Activated T-cell treated with anti-CD3 and anti-CD28 coated beads for 1 hour (primary cell): ENCODE data around the gene ZNF541.

Experiments used
- DNase-seq: peaks from one replicate; pipeline ENCODE4 v3.0.0-alpha.2; 2020; ENCODE audit warnings: low read depth

Gene ZNF541, protein sequence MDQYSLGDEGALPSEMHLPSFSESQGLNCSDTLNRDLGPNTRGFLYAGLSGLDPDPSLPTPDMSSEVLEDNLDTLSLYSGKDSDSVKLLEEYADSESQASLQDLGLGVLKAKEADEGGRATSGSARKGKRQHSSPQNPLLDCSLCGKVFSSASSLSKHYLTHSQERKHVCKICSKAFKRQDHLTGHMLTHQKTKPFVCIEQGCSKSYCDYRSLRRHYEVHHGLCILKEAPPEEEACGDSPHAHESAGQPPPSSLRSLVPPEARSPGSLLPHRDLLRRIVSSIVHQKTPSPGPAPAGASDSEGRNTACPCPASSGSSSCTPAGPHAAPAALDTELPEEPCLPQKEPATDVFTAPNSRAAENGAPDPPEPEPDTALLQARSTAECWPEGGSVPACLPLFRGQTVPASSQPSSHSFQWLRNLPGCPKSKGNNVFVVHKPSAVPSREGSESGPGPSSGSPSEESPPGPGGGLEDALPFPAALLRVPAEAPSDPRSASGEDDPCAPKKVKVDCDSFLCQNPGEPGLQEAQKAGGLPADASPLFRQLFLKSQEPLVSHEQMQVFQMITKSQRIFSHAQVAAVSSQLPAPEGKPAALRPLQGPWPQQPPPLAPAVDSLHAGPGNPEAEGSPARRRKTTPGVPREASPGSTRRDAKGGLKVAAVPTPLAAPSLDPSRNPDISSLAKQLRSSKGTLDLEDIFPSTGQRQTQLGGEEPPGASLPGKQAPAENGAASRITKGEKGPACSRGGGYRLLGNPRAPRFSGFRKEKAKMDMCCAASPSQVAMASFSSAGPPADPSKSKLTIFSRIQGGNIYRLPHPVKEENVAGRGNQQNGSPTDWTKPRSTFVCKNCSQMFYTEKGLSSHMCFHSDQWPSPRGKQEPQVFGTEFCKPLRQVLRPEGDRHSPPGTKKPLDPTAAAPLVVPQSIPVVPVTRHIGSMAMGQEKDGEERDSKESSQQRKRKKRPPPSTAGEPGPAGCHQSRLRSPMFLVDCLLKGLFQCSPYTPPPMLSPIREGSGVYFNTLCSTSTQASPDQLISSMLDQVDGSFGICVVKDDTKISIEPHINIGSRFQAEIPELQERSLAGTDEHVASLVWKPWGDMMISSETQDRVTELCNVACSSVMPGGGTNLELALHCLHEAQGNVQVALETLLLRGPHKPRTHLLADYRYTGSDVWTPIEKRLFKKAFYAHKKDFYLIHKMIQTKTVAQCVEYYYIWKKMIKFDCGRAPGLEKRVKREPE (N-terminal part only)

DNA sequence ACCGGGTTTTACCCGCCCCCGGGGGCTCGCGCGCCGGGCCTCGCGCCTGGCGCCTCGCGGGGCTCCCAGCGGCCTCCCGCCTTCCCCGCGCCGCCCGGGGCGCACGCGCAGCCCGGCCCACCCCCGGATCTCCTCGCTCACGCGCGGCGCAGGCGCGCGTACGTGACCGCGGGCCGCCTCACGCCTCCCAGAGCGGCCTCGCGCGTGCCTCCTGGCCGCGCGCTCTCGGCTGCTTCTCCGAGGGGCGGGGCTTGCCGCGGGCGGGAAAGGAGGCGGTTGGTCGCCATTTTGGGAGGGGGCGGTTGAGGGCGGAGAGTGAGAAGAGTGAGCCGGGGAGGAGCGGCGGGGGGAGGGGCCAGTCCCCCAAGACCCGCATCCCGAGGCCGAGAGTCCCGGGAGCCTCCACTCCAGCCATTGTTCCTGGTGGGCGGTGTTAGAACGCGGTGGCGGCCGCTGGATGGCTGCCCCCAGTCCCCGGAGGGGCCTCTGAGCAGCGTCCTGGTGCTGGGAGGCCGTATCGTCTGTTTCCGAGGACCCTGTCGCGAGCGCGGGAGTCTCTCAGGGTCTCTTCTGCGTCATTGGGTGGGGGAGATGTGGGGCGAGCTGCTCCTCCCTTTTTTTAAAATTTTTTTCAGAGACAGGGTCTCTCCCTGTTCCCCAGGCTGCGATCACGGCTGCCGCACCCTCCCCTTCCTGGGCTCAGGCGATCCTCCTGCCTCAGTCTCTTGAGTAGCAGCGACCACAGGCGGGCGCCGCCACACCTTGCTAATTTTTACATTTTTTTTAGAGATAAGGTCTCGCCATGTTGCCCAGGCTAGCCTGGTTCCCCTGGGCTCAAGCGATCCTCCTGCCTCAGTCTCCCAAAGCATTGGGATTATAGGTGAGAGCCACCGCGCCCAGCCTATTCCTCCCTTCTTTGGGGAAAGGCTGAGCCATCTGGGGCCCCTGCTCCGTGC lies at the start of gene ZNF541:
ZNF541 (minus strand) TSS at position 78 of the 956 bp plus-strand sequence. CDS start 17,292 bp downstream, outside the sequence.
- peak; percentile 82 for DNase-seq

DNA sequence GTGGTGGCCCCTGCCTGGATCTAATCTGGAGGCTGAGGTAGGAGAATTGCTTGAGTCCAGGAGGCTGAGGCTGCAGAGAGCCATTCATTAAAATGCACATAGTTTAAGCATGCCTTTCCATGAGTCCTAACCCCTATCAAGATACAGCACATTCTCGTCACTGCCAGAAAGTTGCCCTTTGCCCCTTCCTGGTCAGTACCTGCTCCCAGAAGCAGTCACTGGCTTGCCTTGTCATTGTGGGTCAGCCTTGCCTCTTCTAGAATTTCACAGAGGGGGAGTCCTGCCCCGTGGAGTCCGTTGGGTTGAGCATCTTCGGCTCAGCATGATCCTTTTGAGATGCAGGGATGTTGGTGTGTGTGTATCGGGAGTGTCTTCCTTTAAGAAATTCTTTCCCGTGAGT lies 46.8 kb upstream of the ZNF541 start:
- no peak for DNase-seq

DNA sequence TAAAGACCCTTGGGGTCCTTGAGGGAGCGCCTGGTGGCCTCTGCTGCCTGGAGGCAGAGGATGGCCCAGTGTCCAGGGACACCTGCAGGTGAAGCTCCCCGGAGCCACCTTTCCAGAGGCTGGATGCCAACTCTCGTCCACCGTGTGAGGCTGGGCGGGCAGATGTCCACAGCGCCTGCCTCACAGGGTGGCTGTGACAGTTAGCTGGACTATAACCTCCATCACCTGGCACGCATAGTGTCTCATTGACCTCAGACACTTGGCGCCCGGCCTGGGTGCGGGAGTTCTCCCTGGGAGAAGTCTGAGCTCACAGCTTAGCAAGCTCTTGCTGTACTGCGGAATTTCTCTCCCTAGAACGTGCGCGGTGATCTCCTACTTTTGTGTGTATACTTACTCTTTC lies 45.8 kb upstream of the ZNF541 start:
- DNase-seq: no peak

DNA sequence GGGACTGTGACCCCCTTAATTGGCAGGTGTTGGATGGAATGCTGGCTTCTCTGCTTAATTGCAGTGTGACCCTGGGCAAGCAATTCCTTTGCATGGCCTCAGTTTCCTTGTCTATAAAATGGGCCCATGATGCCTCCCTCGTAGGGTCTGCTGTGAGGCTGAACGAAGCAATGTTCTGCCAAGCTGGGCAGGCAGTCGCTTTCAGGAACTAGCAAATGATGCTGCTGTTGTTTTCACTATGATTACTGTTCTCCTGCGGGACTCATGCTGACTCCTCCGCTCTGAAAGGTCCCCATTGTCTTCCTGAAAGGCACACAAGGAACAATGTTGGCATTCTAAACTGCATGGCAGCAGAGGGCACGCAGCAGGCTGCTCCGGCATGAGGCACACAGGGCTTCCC lies 42.8 kb upstream of the ZNF541 start:
- no peak for DNase-seq

DNA sequence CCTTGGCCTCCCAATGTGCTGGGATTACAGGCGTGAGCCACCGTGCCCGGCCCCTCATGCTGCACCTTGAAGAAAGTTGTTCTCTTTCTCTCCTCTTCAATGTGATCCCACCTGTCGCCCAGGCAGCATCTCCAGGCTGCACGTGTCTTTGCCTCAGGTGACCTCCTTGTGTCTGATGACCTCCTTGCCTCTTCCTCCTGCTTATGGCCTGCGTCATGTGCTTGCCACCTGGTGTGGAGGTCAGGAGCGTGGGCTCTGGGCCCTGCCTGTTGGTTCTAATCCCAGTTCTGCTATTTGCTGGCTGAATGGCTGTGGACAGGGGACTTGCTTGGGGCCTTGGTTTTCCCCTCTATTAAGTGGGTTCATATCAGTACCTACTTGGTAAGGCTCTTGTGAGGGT lies 42.3 kb upstream of the ZNF541 start:
- DNase-seq: no peak

DNA sequence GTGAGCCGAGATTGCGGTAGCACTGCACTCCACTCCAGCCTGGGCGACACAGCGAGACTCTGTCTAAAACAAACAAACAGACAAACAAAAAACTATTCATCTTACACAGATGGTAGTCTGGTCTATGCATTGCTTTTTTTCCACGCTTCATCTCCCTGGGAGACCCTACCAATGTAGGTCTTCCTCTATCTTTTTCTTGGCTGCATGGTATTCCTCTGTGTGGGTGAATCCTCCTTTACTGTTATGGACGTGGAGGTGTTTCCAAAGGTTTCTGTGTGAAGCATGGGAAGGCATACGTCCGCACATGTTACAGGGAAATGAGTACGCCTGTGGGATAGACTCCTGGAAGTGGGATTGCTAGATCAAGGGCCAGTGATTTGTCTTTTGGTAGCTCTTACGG lies 41.6 kb upstream of the ZNF541 start:
- DNase-seq: no peak

DNA sequence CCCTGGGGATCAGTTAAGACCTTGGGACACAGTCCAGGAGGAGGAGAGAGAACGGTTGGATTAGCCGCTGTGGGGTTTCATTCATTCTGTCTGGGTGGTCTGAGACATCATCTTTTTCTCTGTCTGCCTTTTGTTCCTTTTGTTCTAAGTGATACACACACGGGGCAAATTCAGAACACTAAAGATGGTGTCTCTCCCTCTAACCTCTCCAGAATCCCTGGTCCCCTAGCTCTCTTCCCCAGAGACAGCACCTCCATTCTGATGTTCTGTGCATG lies 41.0 kb upstream of the ZNF541 start:
- no peak for DNase-seq

DNA sequence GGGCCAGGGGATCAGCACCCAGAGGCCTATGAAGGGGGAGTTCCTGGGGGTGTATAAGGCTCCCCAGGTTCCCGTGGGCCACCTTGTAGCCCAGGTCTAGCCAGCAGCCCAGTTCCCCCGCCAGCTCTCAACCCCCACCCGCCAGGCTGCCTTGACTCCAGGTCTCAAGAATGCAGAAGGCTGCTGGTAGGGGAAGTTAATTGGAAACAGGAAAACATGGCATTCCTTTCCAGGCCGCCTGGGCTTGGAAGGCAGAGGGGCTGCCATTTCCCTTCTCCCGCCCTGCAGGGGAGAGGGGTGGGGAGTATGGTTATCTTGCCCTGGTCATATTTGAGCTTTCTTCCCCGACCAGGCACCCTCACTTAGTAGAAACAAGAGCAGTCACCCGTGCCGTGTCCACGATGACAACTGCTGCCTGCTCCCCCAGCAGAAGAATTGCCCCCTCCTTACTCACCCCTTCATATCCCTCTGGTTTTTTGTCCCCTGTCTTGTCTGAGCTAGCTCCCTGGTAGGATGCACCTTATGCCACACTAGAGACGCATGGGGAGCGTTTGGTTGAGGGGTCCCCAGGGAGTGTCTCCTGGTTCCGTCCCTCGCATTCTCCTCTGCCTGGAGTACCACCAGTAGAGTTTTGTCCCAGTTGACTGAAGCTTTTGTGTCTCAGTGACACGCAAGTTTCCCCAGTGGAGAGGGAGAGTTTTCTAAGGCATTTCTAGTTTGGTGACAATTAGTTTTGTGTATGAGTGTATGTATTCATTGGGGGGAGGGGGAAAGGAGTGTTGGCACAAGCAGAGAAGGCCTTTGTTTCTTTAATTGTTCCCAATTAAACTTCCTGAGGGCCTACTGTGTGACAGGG lies 40.4 kb upstream of the ZNF541 start:
- DNase-seq: no peak

DNA sequence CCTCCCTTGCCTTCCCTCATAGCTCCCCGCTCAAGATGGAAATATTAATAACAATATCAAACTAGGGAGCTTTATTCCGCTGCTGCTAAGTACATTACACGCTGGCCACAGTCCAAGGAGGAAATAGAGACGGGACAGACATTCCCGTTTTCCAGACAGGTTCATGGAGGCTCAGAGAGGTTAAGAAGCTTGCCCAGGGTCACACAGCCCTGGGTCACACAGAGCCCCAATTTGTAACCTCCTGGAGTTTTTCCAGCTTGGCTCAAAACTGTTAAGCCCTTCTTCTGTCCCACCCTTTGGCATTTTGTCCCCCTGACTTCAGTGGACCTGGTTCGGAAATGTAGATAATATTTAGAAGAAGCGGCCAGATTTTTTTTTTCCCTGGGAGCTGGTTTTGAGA lies 38.0 kb upstream of the ZNF541 start:
- no peak for DNase-seq

DNA sequence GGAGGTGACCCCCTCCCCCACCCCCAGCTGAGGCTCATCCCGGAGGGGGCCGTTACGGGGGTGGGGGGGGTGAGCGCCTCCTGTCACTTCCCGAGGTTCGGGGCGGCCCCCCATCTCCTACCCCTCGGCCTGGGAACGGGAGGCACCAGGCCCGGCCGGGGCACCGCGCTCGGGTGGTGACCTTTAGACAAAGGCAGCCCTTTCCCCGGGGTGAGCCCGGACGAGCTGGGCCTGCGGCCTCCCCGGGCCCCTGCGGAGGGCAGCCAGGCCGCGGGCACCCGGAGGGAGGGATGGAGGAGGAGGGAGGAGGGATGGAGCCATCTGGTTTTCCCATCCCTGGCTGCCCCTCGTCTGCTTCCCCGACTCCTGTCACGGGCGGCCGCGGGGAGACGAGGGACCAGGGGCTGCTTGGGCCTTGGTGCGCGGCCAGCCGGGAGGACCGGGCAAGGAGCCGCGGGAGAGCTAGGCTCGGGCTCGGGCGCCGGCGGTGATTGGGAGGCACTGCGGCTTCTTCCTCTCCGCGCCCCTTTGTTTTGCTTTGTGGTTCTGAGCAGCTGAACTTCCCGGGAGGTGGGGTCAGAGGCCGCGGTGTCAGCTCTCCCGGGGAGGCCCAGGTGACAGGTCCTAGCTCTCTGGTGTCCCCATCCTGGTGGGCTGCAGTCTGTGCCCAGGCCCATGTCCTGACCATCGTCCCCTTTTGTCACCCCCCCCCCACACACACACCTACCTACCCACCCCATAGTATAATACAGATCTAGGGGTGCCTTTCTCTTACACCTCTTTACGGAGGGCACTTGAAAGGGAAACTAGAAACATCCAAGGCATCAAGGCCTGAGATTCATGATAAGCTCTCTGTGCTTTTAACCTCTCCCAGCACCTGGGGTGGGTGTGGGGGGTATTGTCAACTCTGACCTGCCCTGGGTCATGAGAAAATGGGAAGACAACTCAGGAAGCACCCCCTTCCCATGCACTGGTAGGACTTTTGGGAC lies 37.3 kb upstream of the ZNF541 start:
- peak; percentile 40 for DNase-seq

DNA sequence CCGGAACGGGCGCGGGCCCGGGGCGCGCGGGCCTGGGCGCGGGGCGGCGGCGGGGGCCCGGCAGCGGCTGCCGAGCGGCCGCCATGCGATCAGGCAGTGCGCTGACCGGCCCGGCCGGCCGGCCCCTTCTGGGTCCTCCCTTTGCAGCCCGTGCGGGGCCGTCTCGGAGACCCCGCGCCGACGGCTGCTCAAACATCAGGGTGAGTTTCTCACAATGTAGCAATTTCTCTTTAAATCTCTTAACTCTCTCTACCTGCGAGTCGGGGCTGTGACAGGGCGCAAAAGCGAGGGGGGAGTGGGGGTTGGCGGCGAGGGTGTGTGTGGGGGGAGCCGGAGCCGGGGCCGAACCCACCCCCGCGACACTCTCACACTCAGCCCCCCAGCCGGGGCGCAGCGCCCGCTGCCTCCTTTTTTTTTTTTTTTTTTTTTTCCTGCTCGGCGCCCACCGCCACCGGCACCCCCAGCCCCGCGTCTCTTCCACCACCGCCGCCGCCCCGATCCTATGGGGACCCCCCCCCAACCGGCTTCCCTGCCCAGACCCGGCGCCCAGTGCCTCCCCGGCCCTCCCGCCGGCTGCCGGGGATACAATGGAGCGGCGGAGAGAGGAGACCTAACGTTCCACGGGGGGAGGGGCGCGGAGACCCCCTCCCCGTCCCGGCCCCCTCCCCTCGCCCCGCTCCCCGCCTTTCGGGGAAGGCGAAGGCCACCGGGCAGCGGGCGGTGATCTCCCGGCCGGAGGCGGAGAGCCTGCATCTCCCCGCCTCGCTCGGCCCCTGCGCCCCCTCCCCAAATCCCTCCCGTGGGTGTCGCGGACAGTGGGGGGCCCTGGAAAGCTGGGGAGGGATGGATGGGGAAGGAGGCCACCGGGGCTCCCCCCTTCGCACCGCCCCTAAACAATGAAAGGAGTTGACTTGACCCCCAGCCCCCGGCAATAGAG lies 36.3 kb upstream of the ZNF541 start, which contains the start of gene BICRA:
BICRA (plus strand) TSS at position 166 of the 937 bp plus-strand sequence. CDS start 64,441 bp downstream, outside the sequence.
- DNase-seq: peak; percentile 78

DNA sequence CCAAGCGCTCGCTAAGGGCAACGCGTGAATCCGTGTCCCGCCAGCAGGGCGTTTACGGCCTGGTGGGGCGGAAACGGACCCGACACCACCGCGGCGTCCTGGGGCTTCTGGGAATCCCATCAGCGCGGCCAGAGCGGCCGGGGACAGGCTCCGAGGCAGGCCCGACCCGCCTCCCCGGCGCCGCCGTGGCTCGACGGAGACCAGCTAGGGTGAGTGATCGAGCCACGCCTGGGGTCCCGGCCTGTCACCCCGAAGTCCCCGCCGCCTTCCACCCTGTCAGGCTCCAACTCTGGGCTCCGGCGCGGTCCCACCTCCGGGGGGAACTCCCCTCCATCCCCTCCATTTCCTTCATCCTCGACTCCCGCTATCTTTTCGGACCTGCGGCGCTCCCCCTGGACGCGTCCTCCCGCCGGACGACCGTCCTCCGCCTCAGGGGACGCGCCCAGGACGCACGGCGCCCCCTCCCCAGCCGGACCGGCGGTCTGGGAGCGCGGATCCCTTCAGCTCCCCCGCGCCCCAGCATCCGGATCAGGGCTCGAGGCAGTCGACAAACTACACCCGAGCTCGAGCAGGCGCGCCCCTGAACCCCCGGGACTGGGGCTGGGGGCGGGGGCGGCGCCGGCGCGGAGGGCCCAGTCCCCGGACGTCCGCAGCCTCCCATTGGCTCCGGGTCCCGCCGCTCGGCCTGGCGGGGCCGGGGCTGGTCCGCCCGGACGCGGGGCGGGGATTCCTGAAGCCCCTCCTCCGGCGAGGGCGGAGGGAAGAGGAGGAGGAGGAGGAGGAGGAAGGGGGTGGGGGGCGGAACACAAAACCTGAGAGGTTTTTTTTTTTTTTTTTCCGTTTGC lies 35.3 kb upstream of the ZNF541 start:
- DNase-seq: peak; percentile 95

DNA sequence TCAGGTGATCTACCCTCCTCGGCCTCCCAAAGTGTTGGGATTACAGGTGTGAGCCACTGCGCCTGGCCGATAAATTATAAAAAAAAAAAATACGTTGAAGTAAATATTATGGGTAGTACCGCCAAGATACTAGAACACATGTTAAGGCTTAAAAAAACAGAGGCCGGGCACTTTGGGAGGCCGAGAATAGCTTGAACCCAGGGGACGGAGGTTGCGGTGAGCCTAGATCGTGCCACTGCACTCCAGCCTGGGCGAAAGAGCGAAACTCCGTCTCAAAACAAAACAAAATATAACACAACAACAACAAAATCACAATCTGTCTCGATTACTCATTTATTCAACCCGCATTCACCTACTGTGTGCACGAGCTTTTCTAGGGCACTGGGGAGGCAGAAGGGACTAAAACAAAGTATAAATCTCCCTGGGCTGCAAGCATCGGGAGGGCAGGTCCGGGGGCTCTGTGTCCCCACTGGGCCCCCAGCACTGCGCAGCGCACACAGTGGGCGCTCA lies 34.7 kb upstream of the ZNF541 start:
- no peak for DNase-seq

DNA sequence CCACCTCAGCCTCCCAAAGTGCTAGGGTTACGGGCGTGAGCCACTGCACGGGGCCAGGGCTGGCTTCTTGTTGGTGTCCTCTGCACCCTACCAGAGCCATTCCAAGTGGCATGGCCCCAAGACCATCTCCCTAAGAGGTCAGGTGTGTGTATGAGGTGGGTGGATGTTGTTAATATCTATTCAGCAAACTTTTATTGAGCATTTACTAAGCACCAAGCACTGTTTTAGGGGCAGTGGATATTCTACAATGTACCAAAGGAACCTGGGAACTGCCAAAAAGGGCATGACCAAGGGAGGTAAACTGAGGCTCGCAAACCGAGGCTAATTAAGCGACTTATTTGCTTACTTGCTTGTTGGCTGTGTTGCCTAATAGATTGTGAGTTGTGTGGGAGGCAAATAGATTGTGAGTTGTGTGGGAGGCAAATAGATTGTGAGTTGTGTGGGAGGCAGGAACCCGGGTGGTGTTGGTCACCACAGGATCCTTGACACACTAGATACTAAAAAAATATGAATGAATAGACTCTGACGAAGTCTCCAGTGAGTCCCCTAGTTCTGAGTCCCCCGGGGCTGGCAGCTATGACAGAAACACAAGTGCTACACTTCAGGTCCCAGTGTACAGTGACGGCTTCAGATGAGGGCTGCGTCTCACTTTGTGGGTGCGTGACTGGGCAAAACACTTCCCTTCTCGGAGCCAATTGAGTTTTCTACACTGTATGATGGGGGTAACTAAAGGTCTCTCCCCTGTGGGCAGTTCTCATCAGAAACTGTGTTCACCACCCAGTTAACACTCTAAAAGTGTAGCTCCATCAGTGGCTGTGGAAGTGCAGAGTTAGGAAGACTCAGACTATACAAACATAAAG lies 31.0 kb upstream of the ZNF541 start:
- DNase-seq: no peak

DNA sequence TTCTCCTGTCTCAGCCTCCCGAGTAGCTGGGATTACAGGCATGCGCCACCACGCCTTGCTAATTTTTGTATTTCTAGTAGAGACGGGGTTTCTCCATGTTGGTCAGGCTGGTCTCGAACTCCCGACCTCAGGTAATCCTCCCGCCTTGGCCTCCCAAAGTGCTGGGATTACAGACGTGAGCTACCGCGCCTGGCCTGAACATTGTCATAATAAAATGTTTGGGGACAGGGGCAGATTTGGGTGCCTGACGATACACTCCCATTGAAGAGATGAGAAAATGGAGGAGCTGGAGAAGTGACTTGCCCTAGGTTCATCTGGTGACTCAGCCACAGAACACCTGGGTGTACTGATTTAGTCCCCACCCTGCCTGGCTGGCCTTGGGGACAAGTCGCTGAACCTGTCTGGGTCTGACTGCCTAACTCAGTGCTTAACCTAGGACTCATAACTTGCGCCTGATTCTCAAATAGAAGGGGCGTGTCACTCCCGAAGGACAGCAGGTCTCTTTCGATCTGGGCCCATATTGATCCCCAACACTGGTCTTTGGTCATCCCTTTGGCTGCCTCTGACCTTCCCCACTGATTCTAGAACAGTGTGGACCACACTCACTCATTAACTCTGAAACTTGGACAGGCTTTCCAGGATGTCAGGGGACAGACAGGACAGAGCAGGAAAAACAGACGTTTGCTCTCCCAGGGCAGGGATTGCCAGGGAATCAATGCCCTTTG lies 28.4 kb upstream of the ZNF541 start:
- no peak for DNase-seq
